ENCODE results near the gene PLPP4. TPM values are rescaled to one million over a fixed set of nuclear protein-coding genes. Genes with fewer than 3 reads are reported as not detected.

Gene PLPP4
- total RNA-seq, 2 experiments from 2014 or later: not detected

- H3K4me3 Mint-ChIP-seq: no peak overlapping the region
- no peaks in the 10 kb centered on the region for H3K36me3 Mint-ChIP-seq (ENCODE audit: low read depth)
- no peak for DNase-seq
- no peaks in the 10 kb centered on the region for H3K9me3 Mint-ChIP-seq (ENCODE audit: low read depth)
- H3K27ac Mint-ChIP-seq: no peak overlapping the region
- peaks cover 22% of the 10 kb centered on the region for H3K27me3 Mint-ChIP-seq
- no peak for ATAC-seq
- peaks cover 4% of the 10 kb centered on the region for H3K4me1 Mint-ChIP-seq
- intact Hi-C loops (cut with DNase I, micrococcal nuclease): no loop called here
- ChIA-PET POLR2A (no interaction called here), CTCF (no interaction called here)
Observed at GRCh38 chr10:120429395-120429794, 27.6 kb upstream of the PLPP4 start.

GRCh38 chr10:120431251-120431651, 25.8 kb upstream of the PLPP4 start:
- Mint-ChIP-seq H3K36me3 (ENCODE audit: low read depth) (no peaks in the 10 kb centered on the region), H3K4me1 (peaks cover 4% of the 10 kb centered on the region), H3K4me3 (no peak overlapping the region), H3K27ac (no peak overlapping the region), H3K9me3 (ENCODE audit: low read depth) (no peaks in the 10 kb centered on the region), H3K27me3 (peaks cover 22% of the 10 kb centered on the region)
- POLR2A ChIA-PET: interaction anchor here (0.5 kb wide), 1 partner anchor 683 kb away, joined by 3 read pairs; no protein-coding TSS in a partner anchor
- CTCF ChIA-PET: no interaction called here
- DNase-seq (no peak), ATAC-seq (no peak)
- intact Hi-C loops (cut with DNase I, micrococcal nuclease): no loop called here

GRCh38 chr10:120432209-120432608, 24.8 kb upstream of the PLPP4 start:
- DNase-seq (no peak), ATAC-seq (no peak)
- intact Hi-C loops (cut with DNase I, micrococcal nuclease): no loop called here
- peaks cover 22% of the 10 kb centered on the region for H3K27me3 Mint-ChIP-seq
- H3K9me3 Mint-ChIP-seq (ENCODE audit: low read depth): no peaks in the 10 kb centered on the region
- H3K27ac Mint-ChIP-seq: no peak overlapping the region
- CTCF ChIA-PET: interaction anchor here (0.8 kb wide), 1 partner anchor 52 kb away, joined by 4 read pairs; no protein-coding TSS in a partner anchor
- no peak overlapping the region for H3K4me3 Mint-ChIP-seq
- H3K4me1 Mint-ChIP-seq: peaks cover 4% of the 10 kb centered on the region
- POLR2A ChIA-PET: no interaction called here
- no peaks in the 10 kb centered on the region for H3K36me3 Mint-ChIP-seq (ENCODE audit: low read depth)

GRCh38 chr10:120433141-120433540, 23.9 kb upstream of the PLPP4 start:
- intact Hi-C loops (cut with DNase I, micrococcal nuclease): no loop called here
- peaks cover 4% of the 10 kb centered on the region for H3K4me1 Mint-ChIP-seq
- no peaks in the 10 kb centered on the region for H3K36me3 Mint-ChIP-seq (ENCODE audit: low read depth)
- no peak overlapping the region for H3K4me3 Mint-ChIP-seq
- ATAC-seq: no peak
- no peaks in the 10 kb centered on the region for H3K9me3 Mint-ChIP-seq (ENCODE audit: low read depth)
- H3K27ac Mint-ChIP-seq: no peak overlapping the region
- CTCF ChIA-PET: no interaction called here
- POLR2A ChIA-PET: no interaction called here
- DNase-seq: no peak
- H3K27me3 Mint-ChIP-seq: peaks cover 22% of the 10 kb centered on the region

GRCh38 chr10:120436439-120437112, 20.5 kb upstream of the PLPP4 start:
- H3K27ac Mint-ChIP-seq: no peak overlapping the region
- H3K9me3 Mint-ChIP-seq (ENCODE audit: low read depth): no peaks in the 10 kb centered on the region
- H3K4me3 Mint-ChIP-seq: no peak overlapping the region
- ChIA-PET CTCF (no interaction called here), POLR2A (no interaction called here)
- intact Hi-C loops (cut with DNase I, micrococcal nuclease): no loop called here
- H3K4me1 Mint-ChIP-seq: no peaks in the 10 kb centered on the region
- no peaks in the 10 kb centered on the region for H3K36me3 Mint-ChIP-seq (ENCODE audit: low read depth)
- ATAC-seq (no peak), DNase-seq (no peak)
- peaks cover 10% of the 10 kb centered on the region for H3K27me3 Mint-ChIP-seq

- ChIA-PET POLR2A (no interaction called here), CTCF (interaction anchor here (0.6 kb wide), 1 partner anchor 72 kb away, joined by 5 read pairs; no protein-coding TSS in a partner anchor)
- no peak overlapping the region for H3K4me3 Mint-ChIP-seq
- DNase-seq: no peak
- H3K4me1 Mint-ChIP-seq: no peaks in the 10 kb centered on the region
- intact Hi-C loops (cut with DNase I, micrococcal nuclease): no loop called here
- H3K36me3 Mint-ChIP-seq (ENCODE audit: low read depth): no peaks in the 10 kb centered on the region
- no peaks in the 10 kb centered on the region for H3K9me3 Mint-ChIP-seq (ENCODE audit: low read depth)
- ATAC-seq: no peak
- peaks cover 3% of the 10 kb centered on the region for H3K27me3 Mint-ChIP-seq
- H3K27ac Mint-ChIP-seq: no peak overlapping the region
Observed at GRCh38 chr10:120437541-120437940, 19.5 kb upstream of the PLPP4 start.

- no peaks in the 10 kb centered on the region for H3K36me3 Mint-ChIP-seq (ENCODE audit: low read depth)
- H3K4me3 Mint-ChIP-seq: no peak overlapping the region
- peaks cover 2% of the 10 kb centered on the region for H3K9me3 Mint-ChIP-seq (ENCODE audit: low read depth)
- peaks cover 12% of the 10 kb centered on the region for H3K27me3 Mint-ChIP-seq
- no peak for DNase-seq
- CTCF ChIA-PET: interaction anchor here (1.0 kb wide), 1 partner anchor 41 kb away, joined by 3 read pairs; no protein-coding TSS in a partner anchor
- peaks cover 3% of the 10 kb centered on the region for H3K4me1 Mint-ChIP-seq
- no peak overlapping the region for H3K27ac Mint-ChIP-seq
- intact Hi-C loops (cut with DNase I, micrococcal nuclease): no loop called here
- POLR2A ChIA-PET: no interaction called here
- ATAC-seq: no peak
Observed at GRCh38 chr10:120451968-120452367, 5.1 kb upstream of the PLPP4 start.

- Mint-ChIP-seq H3K27me3 (peaks cover 18% of the 10 kb centered on the region), H3K4me1 (peaks cover 3% of the 10 kb centered on the region), H3K27ac (no peak overlapping the region), H3K4me3 (no peak overlapping the region), H3K9me3 (ENCODE audit: low read depth) (peaks cover 2% of the 10 kb centered on the region), H3K36me3 (ENCODE audit: low read depth) (no peaks in the 10 kb centered on the region)
- POLR2A ChIA-PET: no interaction called here
- no peak for ATAC-seq
- CTCF ChIA-PET: no interaction called here
- intact Hi-C loops (cut with DNase I, micrococcal nuclease): no loop called here
- no peak for DNase-seq
Observed at GRCh38 chr10:120453319-120453718, 3.7 kb upstream of the PLPP4 start.

- H3K4me3 Mint-ChIP-seq: no peak overlapping the region
- no peak for DNase-seq
- H3K4me1 Mint-ChIP-seq: peaks cover 3% of the 10 kb centered on the region
- ChIA-PET CTCF (no interaction called here), POLR2A (no interaction called here)
- no peaks in the 10 kb centered on the region for H3K36me3 Mint-ChIP-seq (ENCODE audit: low read depth)
- intact Hi-C loops (cut with DNase I, micrococcal nuclease): no loop called here
- H3K9me3 Mint-ChIP-seq (ENCODE audit: low read depth): peaks cover 2% of the 10 kb centered on the region
- no peak for ATAC-seq
- H3K27ac Mint-ChIP-seq: no peak overlapping the region
- H3K27me3 Mint-ChIP-seq: peaks cover 21% of the 10 kb centered on the region
Observed at GRCh38 chr10:120453886-120454285, 3.1 kb upstream of the PLPP4 start.

GRCh38 chr10:120455004-120455403, 2.0 kb upstream of the PLPP4 start:
- Mint-ChIP-seq H3K4me3 (no peak overlapping the region), H3K36me3 (ENCODE audit: low read depth) (no peaks in the 10 kb centered on the region), H3K27me3 (peaks cover 21% of the 10 kb centered on the region), H3K9me3 (ENCODE audit: low read depth) (no peaks in the 10 kb centered on the region), H3K4me1 (peaks cover 3% of the 10 kb centered on the region), H3K27ac (no peak overlapping the region)
- POLR2A ChIA-PET: no interaction called here
- intact Hi-C loops (cut with DNase I, micrococcal nuclease): no loop called here
- CTCF ChIA-PET: no interaction called here
- no peak for DNase-seq
- no peak for ATAC-seq

GRCh38 chr10:120455606-120456005, 1.4 kb upstream of the PLPP4 start:
- intact Hi-C loops (cut with DNase I, micrococcal nuclease): no loop called here
- H3K27me3 Mint-ChIP-seq: peaks cover 21% of the 10 kb centered on the region
- ChIA-PET CTCF (no interaction called here), POLR2A (no interaction called here)
- H3K9me3 Mint-ChIP-seq (ENCODE audit: low read depth): no peaks in the 10 kb centered on the region
- no peak for ATAC-seq
- H3K4me3 Mint-ChIP-seq: no peak overlapping the region
- H3K4me1 Mint-ChIP-seq: peaks cover 3% of the 10 kb centered on the region
- H3K27ac Mint-ChIP-seq: no peak overlapping the region
- no peak for DNase-seq
- no peaks in the 10 kb centered on the region for H3K36me3 Mint-ChIP-seq (ENCODE audit: low read depth)

- Mint-ChIP-seq H3K4me1 (peaks cover 3% of the 10 kb centered on the region), H3K9me3 (ENCODE audit: low read depth) (no peaks in the 10 kb centered on the region), H3K36me3 (ENCODE audit: low read depth) (no peaks in the 10 kb centered on the region), H3K27ac (no peak overlapping the region), H3K4me3 (no peak overlapping the region), H3K27me3 (peaks cover 21% of the 10 kb centered on the region)
- DNase-seq: no peak
- intact Hi-C loops (cut with DNase I, micrococcal nuclease): no loop called here
- CTCF ChIA-PET: no interaction called here
- POLR2A ChIA-PET: no interaction called here
- ATAC-seq: no peak
Observed at GRCh38 chr10:120456143-120456625, 843 bp upstream of the PLPP4 start.
